Esophagus muscularis mucosa (tissue), 4 donors: ENCODE measurements around the gene FGF19.

Source experiments
- CTCF ChIP-seq, 3 experiments: fragments of 200-600 bp in 2 of 3; fragments of 450-650 bp in 1 of 3; sonication (generic) in 2 of 3; IDR thresholded peaks; one replicate each; pipeline ENCODE4 v1.5.1; 2017 to 2019; ENCODE audit warnings: antibody characterized with exemption in 3 of 3, mild to moderate bottlenecking in 2 of 3, moderate library complexity in 1 of 3
- EP300 ChIP-seq: sonication (generic); formaldehyde crosslinking; IDR thresholded peaks from one replicate; pipeline ENCODE4 v1.6.1; 2017; ENCODE audit warnings: antibody characterized with exemption
- POLR2A ChIP-seq: fragments of 450-650 bp; IDR thresholded peaks from one replicate; pipeline ENCODE4 v1.6.1; 2017; ENCODE audit warnings: antibody characterized with exemption, moderate library complexity, mild to moderate bottlenecking, low read depth
- POLR2AphosphoS5 ChIP-seq, 2 donors: sonication (generic); formaldehyde crosslinking; IDR thresholded peaks; one replicate each; pipeline ENCODE4 v1.6.1; 2017; ENCODE audit warnings: antibody characterized with exemption in 2 of 2

- TF ChIP-seq POLR2A (no peak), POLR2AphosphoS5 (IDR thresholded peaks at IDR 0.05) (no peak), CTCF (IDR thresholded peaks at IDR 0.05) (no peak), EP300 (no peak)
These were observed 19.2 kb downstream of the FGF19 start for GRCh38 chr11:69684651-69685050.
